ENCODE data around the gene PKD1L1. TPM values are rescaled to one million over a fixed set of nuclear protein-coding genes. Genes with fewer than 3 reads are reported as not detected.

PKD1L1 gene
- total RNA-seq, 1 donor from 2014 or later, result 0.17 TPM

DNA sequence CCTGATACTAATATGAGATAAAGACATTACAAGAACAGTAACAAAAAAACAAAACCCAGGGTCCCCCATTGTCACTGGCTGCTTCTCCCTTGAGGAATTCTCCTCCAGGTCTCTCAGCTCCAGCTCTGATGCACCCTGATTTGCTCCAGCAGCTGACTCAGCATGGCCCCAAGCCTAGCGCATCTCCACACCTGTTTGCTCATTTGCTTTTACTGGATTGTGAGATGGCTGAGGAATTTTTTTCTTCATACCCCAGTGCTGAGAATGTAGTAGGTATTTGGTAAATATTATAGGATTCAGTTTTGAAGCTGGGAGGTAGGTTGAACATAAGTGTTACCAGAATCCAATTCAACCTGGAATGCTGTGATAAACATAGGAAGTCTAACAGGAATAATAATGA is 171.9 kb downstream of the PKD1L1 start:
- no peak for DNase-seq (ENCODE audit: extremely low spot score, unreplicated experiment)
- TF ChIP-seq, protein P1, sequence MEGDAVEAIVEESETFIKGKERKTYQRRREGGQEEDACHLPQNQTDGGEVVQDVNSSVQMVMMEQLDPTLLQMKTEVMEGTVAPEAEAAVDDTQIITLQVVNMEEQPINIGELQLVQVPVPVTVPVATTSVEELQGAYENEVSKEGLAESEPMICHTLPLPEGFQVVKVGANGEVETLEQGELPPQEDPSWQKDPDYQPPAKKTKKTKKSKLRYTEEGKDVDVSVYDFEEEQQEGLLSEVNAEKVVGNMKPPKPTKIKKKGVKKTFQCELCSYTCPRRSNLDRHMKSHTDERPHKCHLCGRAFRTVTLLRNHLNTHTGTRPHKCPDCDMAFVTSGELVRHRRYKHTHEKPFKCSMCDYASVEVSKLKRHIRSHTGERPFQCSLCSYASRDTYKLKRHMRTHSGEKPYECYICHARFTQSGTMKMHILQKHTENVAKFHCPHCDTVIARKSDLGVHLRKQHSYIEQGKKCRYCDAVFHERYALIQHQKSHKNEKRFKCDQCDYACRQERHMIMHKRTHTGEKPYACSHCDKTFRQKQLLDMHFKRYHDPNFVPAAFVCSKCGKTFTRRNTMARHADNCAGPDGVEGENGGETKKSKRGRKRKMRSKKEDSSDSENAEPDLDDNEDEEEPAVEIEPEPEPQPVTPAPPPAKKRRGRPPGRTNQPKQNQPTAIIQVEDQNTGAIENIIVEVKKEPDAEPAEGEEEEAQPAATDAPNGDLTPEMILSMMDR (conservative IDR thresholded peaks at IDR 0.05), result no peak
- peaks cover 49% of the 10 kb centered on the region for H3K4me1 Mint-ChIP-seq (ENCODE audit: unreplicated experiment)
- H3K36me3 Mint-ChIP-seq, result no peaks in the 10 kb centered on the region
- no peak overlapping the region for H3K4me3 Mint-ChIP-seq
- peaks cover 37% of the 10 kb centered on the region for H3K27me3 Mint-ChIP-seq
- peaks cover 10% of the 10 kb centered on the region for H3K9me3 Mint-ChIP-seq
- no peak overlapping the region for H3K27ac Mint-ChIP-seq

DNA sequence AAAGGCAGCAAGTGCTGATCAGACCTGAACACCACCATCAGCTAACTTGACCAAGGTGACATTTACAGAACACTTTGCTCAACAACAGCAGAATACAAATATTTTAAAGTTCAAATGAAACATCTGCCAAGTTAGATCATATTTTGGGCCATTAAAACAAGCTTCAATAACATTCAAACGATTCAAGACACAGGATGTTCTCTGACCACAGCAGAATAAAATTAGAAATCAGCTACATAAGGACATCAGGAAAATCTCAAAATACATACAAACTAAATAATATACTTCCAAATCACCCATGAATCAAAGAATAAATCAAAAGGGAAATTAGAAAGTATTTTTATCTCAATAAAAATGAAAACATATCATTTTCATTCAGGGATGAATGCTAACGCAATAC is 173.0 kb downstream of the PKD1L1 start:
- peaks cover 10% of the 10 kb centered on the region for H3K9me3 Mint-ChIP-seq
- no peak overlapping the region for H3K4me3 Mint-ChIP-seq
- H3K27me3 Mint-ChIP-seq, result peaks cover 37% of the 10 kb centered on the region
- no peak for DNase-seq (ENCODE audit: extremely low spot score, unreplicated experiment)
- TF ChIP-seq, protein P1 (conservative IDR thresholded peaks at IDR 0.05), result no peak
- no peak overlapping the region for H3K27ac Mint-ChIP-seq
- H3K36me3 Mint-ChIP-seq, result no peaks in the 10 kb centered on the region
- peaks cover 51% of the 10 kb centered on the region for H3K4me1 Mint-ChIP-seq (ENCODE audit: unreplicated experiment)

DNA sequence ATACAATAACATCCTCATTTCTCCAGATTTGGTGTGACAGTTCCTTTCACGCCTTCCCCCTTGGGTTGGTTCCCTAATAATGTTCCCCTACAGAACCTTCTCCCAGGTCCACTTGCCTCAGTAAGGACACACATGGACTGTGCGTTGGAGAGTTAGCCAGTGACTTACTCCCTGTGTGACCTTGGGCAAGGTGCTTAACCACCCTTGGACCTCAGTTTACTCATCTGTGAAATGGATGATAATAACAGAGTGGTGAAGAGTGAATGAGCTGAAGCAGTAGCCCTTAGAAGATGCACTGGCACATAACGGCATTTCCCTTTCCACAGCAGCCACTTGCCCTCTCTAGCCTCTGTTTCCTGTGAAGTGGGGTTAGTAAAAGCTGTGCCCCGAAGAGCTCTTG is 175.8 kb downstream of the PKD1L1 start:
- H3K27ac Mint-ChIP-seq, result no peak overlapping the region

DNA sequence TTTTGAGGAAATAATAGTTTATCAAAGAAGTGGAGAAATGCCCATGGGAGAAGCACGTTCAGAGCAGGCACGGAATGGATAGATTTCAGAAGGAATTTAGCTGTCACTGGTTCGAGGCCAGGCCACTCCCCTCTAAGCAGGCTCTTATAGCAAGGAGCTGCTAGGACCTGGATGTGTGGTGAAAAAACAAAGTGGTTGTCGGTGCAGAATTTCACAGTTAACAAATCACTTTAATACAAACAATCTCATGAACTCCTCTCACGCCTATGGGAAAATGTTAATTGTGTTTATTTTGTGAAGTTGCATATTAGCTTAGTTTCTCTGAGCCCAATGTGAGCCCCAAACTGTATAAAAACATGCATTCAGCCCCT is 176.3 kb downstream of the PKD1L1 start:
- peaks cover 46% of the 10 kb centered on the region for H3K27me3 Mint-ChIP-seq
- H3K4me1 Mint-ChIP-seq (ENCODE audit: unreplicated experiment), result peaks cover 39% of the 10 kb centered on the region
- TF ChIP-seq, protein P1 (conservative IDR thresholded peaks at IDR 0.05), result no peak
- no peak overlapping the region for H3K4me3 Mint-ChIP-seq
- DNase-seq (ENCODE audit: extremely low spot score, unreplicated experiment), result no peak
- no peaks in the 10 kb centered on the region for H3K9me3 Mint-ChIP-seq
- no peaks in the 10 kb centered on the region for H3K36me3 Mint-ChIP-seq
- H3K27ac Mint-ChIP-seq, result no peak overlapping the region

More for the DNA sequence above, 175.8 kb downstream of the PKD1L1 start:
- Mint-ChIP-seq H3K4me3 (no peak overlapping the region), H3K4me1 (ENCODE audit: unreplicated experiment) (peaks cover 38% of the 10 kb centered on the region), H3K27me3 (peaks cover 45% of the 10 kb centered on the region), H3K36me3 (no peaks in the 10 kb centered on the region), H3K9me3 (peaks cover 5% of the 10 kb centered on the region)
- TF ChIP-seq, protein P1 (conservative IDR thresholded peaks at IDR 0.05), result no peak
- DNase-seq (ENCODE audit: extremely low spot score, unreplicated experiment), result no peak

DNA sequence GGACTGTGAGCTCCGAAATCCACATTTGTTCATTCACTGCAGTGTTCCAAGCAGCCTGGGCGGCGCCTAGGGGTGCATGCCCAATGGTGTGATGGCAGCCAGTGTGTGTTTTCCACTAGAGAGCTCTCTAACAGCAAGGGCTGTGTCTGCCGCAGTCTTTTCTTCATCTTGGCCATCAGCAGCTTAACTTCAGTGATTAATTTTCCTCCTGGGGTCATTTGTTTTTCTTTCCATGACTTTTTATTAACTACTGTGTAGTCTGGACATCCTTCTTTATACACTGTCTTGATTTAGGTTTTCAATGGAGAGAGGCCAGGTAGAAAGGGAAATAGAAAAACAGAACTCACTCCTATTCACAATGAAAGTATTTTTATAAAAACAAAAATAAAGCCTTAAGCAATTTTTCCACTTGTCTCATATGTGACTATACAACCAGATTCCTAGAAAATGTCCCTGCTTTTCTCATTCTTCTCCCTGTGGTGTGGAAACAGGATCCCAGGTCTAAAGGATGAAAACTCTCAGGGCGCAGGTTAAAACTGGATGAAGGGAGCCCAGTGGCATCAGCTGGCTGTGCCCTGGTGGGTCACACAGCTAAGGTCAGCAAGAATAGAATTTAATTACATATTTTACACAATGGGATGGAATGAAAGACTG is 176.8 kb downstream of the PKD1L1 start:
- Mint-ChIP-seq H3K4me1 (ENCODE audit: unreplicated experiment) (peaks cover 39% of the 10 kb centered on the region), H3K4me3 (no peak overlapping the region), H3K27ac (no peak overlapping the region), H3K27me3 (peaks cover 47% of the 10 kb centered on the region), H3K36me3 (no peaks in the 10 kb centered on the region), H3K9me3 (no peaks in the 10 kb centered on the region)
- TF ChIP-seq, protein P1 (conservative IDR thresholded peaks at IDR 0.05), result no peak
- DNase-seq (ENCODE audit: extremely low spot score, unreplicated experiment), result no peak

Measured in type B pancreatic cell (in vitro differentiated cells).